Stomach (tissue), 9 donors: ENCODE data around the gene IRF1. TPM values are rescaled to one million over a fixed set of nuclear protein-coding genes. Genes with fewer than 3 reads are reported as not detected.

Experiments
- DNase-seq, 2 donors: peaks; one replicate each; pipeline versions ENCODE4 v3.0.0 to v3.0.0-alpha.2; 2013 to 2019
- H3K27ac ChIP-seq, 5 donors: fragments of 200-600 bp in 4 of 5; sonication (generic) in 4 of 5; one replicate each; pipeline ENCODE4 v1.5.1; 2013 to 2019; ENCODE audit warnings: mild to moderate bottlenecking in 1 of 5, moderate library complexity in 1 of 5
- H3K27me3 ChIP-seq, 3 donors: fragments of 200-600 bp; sonication (generic); one replicate each; pipeline ENCODE4 v1.5.1; 2017 to 2019; ENCODE audit warnings: mixed run types in 1 of 3
- H3K36me3 ChIP-seq, 4 donors: fragments of 200-600 bp; sonication (generic); 1 replicate in 3 of 4; 2 replicates in 1 of 4; pipeline ENCODE4 v1.5.1; 2016 to 2019
- H3K4me1 ChIP-seq, 4 donors: fragments of 200-600 bp; sonication (generic); one replicate each; pipeline ENCODE4 v1.5.1; 2016 to 2019
- H3K4me3 ChIP-seq, 4 donors: fragments of 200-600 bp; sonication (generic) in 3 of 4; one replicate each; pipeline ENCODE4 v1.5.1; 2016 to 2019; ENCODE audit warnings: mild to moderate bottlenecking in 1 of 4
- H3K9me3 ChIP-seq, 4 donors: fragments of 200-600 bp; sonication (generic); one replicate each; pipeline ENCODE4 v1.5.1; 2016 to 2019
- CTCF ChIP-seq, 7 experiments: fragments of 450-650 bp in 4 of 7; fragments of 200-600 bp in 3 of 7; sonication (generic) in 3 of 7; IDR thresholded peaks; one replicate each; pipeline ENCODE4 v1.5.1; 2016 to 2019; ENCODE audit warnings: antibody characterized with exemption in 7 of 7, control low read depth in 2 of 7, mild to moderate bottlenecking in 1 of 7
- EP300 ChIP-seq: sonication (generic); formaldehyde crosslinking; IDR thresholded peaks from one replicate; pipeline ENCODE4 v1.6.1; 2017; ENCODE audit warnings: antibody characterized with exemption
- POLR2A ChIP-seq, 4 donors: fragments of 450-650 bp; IDR thresholded peaks; one replicate each; pipeline ENCODE4 v1.6.1; 2016; ENCODE audit warnings: antibody characterized with exemption in 4 of 4, control low read depth in 2 of 4, mild to moderate bottlenecking in 1 of 4, moderate library complexity in 1 of 4
- POLR2AphosphoS5 ChIP-seq, 3 donors: sonication (generic); formaldehyde crosslinking; IDR thresholded peaks; one replicate each; pipeline ENCODE4 v1.6.1; 2016; ENCODE audit warnings: antibody characterized with exemption in 3 of 3
- WGBS, 5 donors: extraction: QIAGEN DNeasy Blood & Tissue Kit in 3 of 5; methylation state at CpG; one replicate each; pipeline versions ENCODE4 v1.1.5 to v1.1.7; 2013 to 2018; 5-methylcytosine and 5-hydroxymethylcytosine counted together
- intact Hi-C: fragments of 100-400 bp; cut with DNase I; formaldehyde crosslinking; loops from one replicate; pipeline ENCODE4 v1.15.1; 2023; ENCODE audit warnings: low total_unique reads
- polyA plus RNA-seq, 3 donors: library from polyadenylated mRNA; stranded (reverse); fragments of 200-250 nt; gene quantifications; one replicate each; pipeline ENCODE4 v1.2.3, GENCODE V29; 2013
- total RNA-seq, 5 donors: library from RNA; depleted of rRNA; stranded (reverse); fragments of >200 nt; gene quantifications; one replicate each; pipeline versions ENCODE4 v1.1.0 to v1.2.3, GENCODE V29; 2014 to 2016
- donor health status: healthy with polysubstance abuse.
- donor health status: Bipolar disorder and iron deficiency.
- donor health status: healthy.

IRF1 gene
- total and polyA plus RNA-seq, 8 donors = 17.1 to 256 (median 64.7) TPM

DNA sequence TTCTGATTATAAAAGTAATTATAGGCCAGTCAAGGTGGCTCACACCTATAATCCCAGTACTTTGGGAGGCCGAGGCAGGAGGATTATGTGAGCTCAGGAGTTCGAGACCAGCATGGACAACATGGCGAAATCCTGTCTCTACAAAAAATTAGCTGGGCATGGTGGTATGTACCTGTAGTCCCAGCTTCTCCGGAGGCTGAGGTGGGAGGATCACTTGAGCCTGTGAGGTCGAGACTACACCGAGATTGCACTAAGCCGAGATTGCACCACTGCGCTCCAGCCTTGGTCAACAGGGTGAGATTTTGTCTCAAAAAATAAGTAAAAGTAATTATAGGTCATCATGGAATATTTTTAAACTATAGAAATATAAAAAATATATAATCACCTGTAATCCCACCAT is 18.1 kb downstream of the IRF1 start:
- Histone ChIP-seq H3K4me1 (peaks cover 36 to 85% (median 53%) of the 10 kb centered on the region in 4 donors), H3K4me3 (no peak overlapping the region), H3K27ac (no peak overlapping the region), H3K27me3 (no peaks in the 10 kb centered on the region), H3K36me3 (peaks cover 0 to 13% (median 7%) of the 10 kb centered on the region in 4 donors), H3K9me3 (no peaks in the 10 kb centered on the region)
- DNase-seq = peak in 1 of 2 donors; percentile 10
- intact Hi-C loops = no loop called here
- TF ChIP-seq EP300 (no peak), POLR2A (IDR thresholded peaks at IDR 0.05) (no peak), POLR2AphosphoS5 (IDR thresholded peaks at IDR 0.05) (no peak), CTCF (IDR thresholded peaks at IDR 0.05) (no peak)
- WGBS, 5 donors = 93 to 96% (median 96%) methylated on average over 8 of the region's 8 CpGs

DNA sequence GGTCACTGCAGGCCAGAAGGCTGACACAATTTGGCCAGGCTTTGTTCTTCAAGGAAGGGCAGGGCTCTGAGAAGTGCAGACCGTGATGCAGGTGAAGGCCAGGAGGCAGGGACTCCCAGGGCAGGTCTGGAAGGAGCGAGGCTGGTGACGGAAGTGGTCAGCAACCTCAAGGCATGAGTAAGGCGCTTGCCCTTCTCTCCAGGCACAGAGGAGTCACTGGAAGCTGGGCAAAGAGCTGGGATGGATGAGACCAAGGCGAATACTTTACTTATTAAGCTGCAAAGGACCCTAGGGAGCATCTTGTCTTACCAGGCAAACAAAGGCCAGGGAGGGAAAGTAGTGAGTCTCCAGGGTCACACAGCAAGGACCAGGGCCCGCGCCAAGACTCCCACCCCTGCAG is 18.6 kb downstream of the IRF1 start:
- peak in 1 of 2 donors; percentile 17 for DNase-seq
- 90 to 96% (median 93%) methylated on average over 7 of the region's 7 CpGs for WGBS, 5 donors
- peaks cover 37 to 85% (median 53%) of the 10 kb centered on the region in 4 donors for H3K4me1 ChIP-seq
- H3K4me3 ChIP-seq = no peak overlapping the region
- no peaks in the 10 kb centered on the region for H3K27me3 ChIP-seq
- no peak for TF ChIP-seq CTCF (IDR thresholded peaks at IDR 0.05)
- no peak for TF ChIP-seq EP300
- no peak for TF ChIP-seq POLR2AphosphoS5 (IDR thresholded peaks at IDR 0.05)
- TF ChIP-seq POLR2A (IDR thresholded peaks at IDR 0.05) = no peak
- no peaks in the 10 kb centered on the region for H3K9me3 ChIP-seq
- intact Hi-C loops = no loop called here
- H3K27ac ChIP-seq = no peak overlapping the region
- H3K36me3 ChIP-seq = peaks cover 0 to 18% (median 7%) of the 10 kb centered on the region in 4 donors

GRCh38 chr5:132471151-132471907 is 19.2 kb downstream of the IRF1 start:
- intact Hi-C loops = no loop called here
- peak in 1 of 2 donors; percentile 23 for DNase-seq
- no peak overlapping the region for H3K27ac ChIP-seq
- H3K4me3 ChIP-seq = no peak overlapping the region
- TF ChIP-seq POLR2AphosphoS5 (IDR thresholded peaks at IDR 0.05) (no peak), POLR2A (IDR thresholded peaks at IDR 0.05) (no peak), CTCF (IDR thresholded peaks at IDR 0.05) (no peak), EP300 (no peak)
- WGBS, 5 donors = 57 to 81% (median 73%) methylated on average over 2 of the region's 2 CpGs
- H3K4me1 ChIP-seq = peaks cover 39 to 85% (median 55%) of the 10 kb centered on the region in 4 donors
- no peaks in the 10 kb centered on the region for H3K27me3 ChIP-seq
- H3K36me3 ChIP-seq = peaks cover 0 to 21% (median 7%) of the 10 kb centered on the region in 4 donors
- H3K9me3 ChIP-seq = no peaks in the 10 kb centered on the region

- H3K9me3 ChIP-seq = no peaks in the 10 kb centered on the region
- peaks cover 37 to 85% (median 55%) of the 10 kb centered on the region in 4 donors for H3K4me1 ChIP-seq
- peak in 1 of 2 donors; percentile 25 for DNase-seq
- WGBS, 5 donors = 68 to 89% (median 86%) methylated on average over 1 of the region's 1 CpG
- H3K27ac ChIP-seq = peak overlapping the region in 1 of 5 donors; percentile 29
- intact Hi-C loops = no loop called here
- TF ChIP-seq POLR2AphosphoS5 (IDR thresholded peaks at IDR 0.05) (no peak), CTCF (IDR thresholded peaks at IDR 0.05) (no peak), EP300 (no peak), POLR2A (IDR thresholded peaks at IDR 0.05) (no peak)
- H3K36me3 ChIP-seq = peaks cover 0 to 21% (median 7%) of the 10 kb centered on the region in 4 donors
- no peak overlapping the region for H3K4me3 ChIP-seq
- H3K27me3 ChIP-seq = no peaks in the 10 kb centered on the region
These were observed 20.0 kb downstream of the IRF1 start for GRCh38 chr5:132470596-132470995.
